22Rv1 (cell line): Measurements from ENCODE around the gene ABI3BP.

Source experiments
- CTCF ChIP-seq: fragments of 450-650 bp; IDR thresholded peaks from 2 replicates; pipeline ENCODE4 v1.5.1; 2017; ENCODE audit warnings: mild to moderate bottlenecking
- ZFX ChIP-seq: fragments of 450-650 bp; IDR thresholded peaks from 2 replicates; pipeline ENCODE4 v1.6.1; 2017; ENCODE audit warnings: antibody characterized with exemption, borderline replicate concordance

- TF ChIP-seq CTCF (no peak), ZFX (no peak)
Observed at GRCh38 chr3:100730524-100730923, 262.7 kb downstream of the ABI3BP start.
